ENCODE measurements around the gene RPA3.

Gene RPA3

GRCh38 chr7:7640221-7641128 is 77.9 kb downstream of the RPA3 start, which contains the start of gene UMAD1:
TSS of gene UMAD1 (plus strand) at chr7:7640752. CDS start at chr7:7673372, 32,620 bp downstream.
- H3K36me3 Mint-ChIP-seq (ENCODE audit: low read depth) = peaks cover 81% of the 10 kb centered on the region
- DNase-seq = peak; percentile 97

GRCh38 chr7:7639847-7640220 is 78.6 kb downstream of the RPA3 start:
- H3K9me3 Mint-ChIP-seq = no peaks in the 10 kb centered on the region
- peak overlapping the region; percentile 99 for H3K27ac Mint-ChIP-seq
- peaks cover 84% of the 10 kb centered on the region for H3K36me3 Mint-ChIP-seq (ENCODE audit: low read depth)
- H3K4me1 Mint-ChIP-seq (ENCODE audit: low read depth) = peaks cover 45% of the 10 kb centered on the region
- no peak for DNase-seq
- no peaks in the 10 kb centered on the region for H3K27me3 Mint-ChIP-seq
- peak overlapping the region; percentile 98 for H3K4me3 Mint-ChIP-seq

More at GRCh38 chr7:7640221-7641128, 77.9 kb downstream of the RPA3 start, which contains the start of gene UMAD1:
- no peaks in the 10 kb centered on the region for H3K9me3 Mint-ChIP-seq
- H3K4me1 Mint-ChIP-seq (ENCODE audit: low read depth) = peaks cover 50% of the 10 kb centered on the region
- H3K27me3 Mint-ChIP-seq = no peaks in the 10 kb centered on the region
- H3K27ac Mint-ChIP-seq = peak within 1 kb of the TSS; percentile 99
- H3K4me3 Mint-ChIP-seq = peak within 1 kb of the TSS; percentile 98

- DNase-seq = no peak
- Mint-ChIP-seq H3K4me1 (ENCODE audit: low read depth) (peaks cover 42% of the 10 kb centered on the region), H3K9me3 (no peaks in the 10 kb centered on the region), H3K36me3 (ENCODE audit: low read depth) (peaks cover 81% of the 10 kb centered on the region), H3K4me3 (peak overlapping the region; percentile 98), H3K27ac (peak overlapping the region; percentile 99), H3K27me3 (no peaks in the 10 kb centered on the region)
These were observed 79.0 kb downstream of the RPA3 start for GRCh38 chr7:7639421-7639820.

GRCh38 chr7:7630626-7631329 is 87.6 kb downstream of the RPA3 start:
- no peak overlapping the region for H3K27ac Mint-ChIP-seq
- peaks cover 19% of the 10 kb centered on the region for H3K36me3 Mint-ChIP-seq (ENCODE audit: low read depth)
- peaks cover 11% of the 10 kb centered on the region for H3K9me3 Mint-ChIP-seq
- H3K4me3 Mint-ChIP-seq = no peak overlapping the region
- no peaks in the 10 kb centered on the region for H3K27me3 Mint-ChIP-seq
- H3K4me1 Mint-ChIP-seq (ENCODE audit: low read depth) = peaks cover 10% of the 10 kb centered on the region
- no peak for DNase-seq

- H3K36me3 Mint-ChIP-seq (ENCODE audit: low read depth) = peaks cover 5% of the 10 kb centered on the region
- H3K9me3 Mint-ChIP-seq = peaks cover 13% of the 10 kb centered on the region
- peaks cover 10% of the 10 kb centered on the region for H3K4me1 Mint-ChIP-seq (ENCODE audit: low read depth)
- H3K4me3 Mint-ChIP-seq = no peak overlapping the region
- H3K27ac Mint-ChIP-seq = no peak overlapping the region
- no peak for DNase-seq
- no peaks in the 10 kb centered on the region for H3K27me3 Mint-ChIP-seq
These were observed 89.9 kb downstream of the RPA3 start for GRCh38 chr7:7628476-7628875.

GRCh38 chr7:7620644-7621210 is 97.7 kb downstream of the RPA3 start:
- DNase-seq = no peak
- Mint-ChIP-seq H3K4me3 (no peak overlapping the region), H3K9me3 (peaks cover 1% of the 10 kb centered on the region), H3K27me3 (no peaks in the 10 kb centered on the region), H3K36me3 (ENCODE audit: low read depth) (no peaks in the 10 kb centered on the region), H3K4me1 (ENCODE audit: low read depth) (peaks cover 5% of the 10 kb centered on the region), H3K27ac (no peak overlapping the region)

GRCh38 chr7:7620236-7620635 is 98.2 kb downstream of the RPA3 start:
- Mint-ChIP-seq H3K36me3 (ENCODE audit: low read depth) (no peaks in the 10 kb centered on the region), H3K27ac (no peak overlapping the region), H3K27me3 (no peaks in the 10 kb centered on the region), H3K4me3 (no peak overlapping the region), H3K4me1 (ENCODE audit: low read depth) (peaks cover 5% of the 10 kb centered on the region), H3K9me3 (no peaks in the 10 kb centered on the region)
- no peak for DNase-seq

GRCh38 chr7:7618410-7618809 is 100.0 kb downstream of the RPA3 start:
- Mint-ChIP-seq H3K27ac (no peak overlapping the region), H3K4me1 (ENCODE audit: low read depth) (peaks cover 5% of the 10 kb centered on the region), H3K9me3 (no peaks in the 10 kb centered on the region)

GRCh38 chr7:7617550-7617949 is 100.9 kb downstream of the RPA3 start:
- Mint-ChIP-seq H3K9me3 (no peaks in the 10 kb centered on the region), H3K4me1 (ENCODE audit: low read depth) (peaks cover 5% of the 10 kb centered on the region), H3K27ac (no peak overlapping the region), H3K36me3 (ENCODE audit: low read depth) (no peaks in the 10 kb centered on the region), H3K27me3 (no peaks in the 10 kb centered on the region), H3K4me3 (no peak overlapping the region)
- DNase-seq = no peak

More at GRCh38 chr7:7618410-7618809, 100.0 kb downstream of the RPA3 start:
- Mint-ChIP-seq H3K27me3 (no peaks in the 10 kb centered on the region), H3K36me3 (ENCODE audit: low read depth) (no peaks in the 10 kb centered on the region), H3K4me3 (no peak overlapping the region)
- DNase-seq = no peak

- no peaks in the 10 kb centered on the region for H3K9me3 Mint-ChIP-seq
These were observed 104.2 kb downstream of the RPA3 start for GRCh38 chr7:7614018-7614741.

GRCh38 chr7:7613210-7613609 is 105.2 kb downstream of the RPA3 start:
- peaks cover 11% of the 10 kb centered on the region for H3K4me1 Mint-ChIP-seq (ENCODE audit: low read depth)
- H3K27me3 Mint-ChIP-seq = no peaks in the 10 kb centered on the region
- no peaks in the 10 kb centered on the region for H3K9me3 Mint-ChIP-seq
- no peak for DNase-seq
- peaks cover 14% of the 10 kb centered on the region for H3K36me3 Mint-ChIP-seq (ENCODE audit: low read depth)
- H3K27ac Mint-ChIP-seq = no peak overlapping the region
- H3K4me3 Mint-ChIP-seq = no peak overlapping the region

More at GRCh38 chr7:7614018-7614741, 104.2 kb downstream of the RPA3 start:
- Mint-ChIP-seq H3K27ac (no peak overlapping the region), H3K4me1 (ENCODE audit: low read depth) (peaks cover 11% of the 10 kb centered on the region), H3K4me3 (no peak overlapping the region), H3K27me3 (no peaks in the 10 kb centered on the region), H3K36me3 (ENCODE audit: low read depth) (peaks cover 8% of the 10 kb centered on the region)
- DNase-seq = no peak

- Mint-ChIP-seq H3K27ac (no peak overlapping the region), H3K9me3 (no peaks in the 10 kb centered on the region), H3K27me3 (no peaks in the 10 kb centered on the region), H3K4me1 (ENCODE audit: low read depth) (peaks cover 9% of the 10 kb centered on the region), H3K36me3 (ENCODE audit: low read depth) (peaks cover 20% of the 10 kb centered on the region), H3K4me3 (no peak overlapping the region)
- DNase-seq = no peak
These were observed 105.9 kb downstream of the RPA3 start for GRCh38 chr7:7612519-7612918.

- H3K4me1 Mint-ChIP-seq (ENCODE audit: low read depth) = peaks cover 6% of the 10 kb centered on the region
- DNase-seq = no peak
- no peaks in the 10 kb centered on the region for H3K9me3 Mint-ChIP-seq
- H3K27me3 Mint-ChIP-seq = no peaks in the 10 kb centered on the region
- H3K4me3 Mint-ChIP-seq = no peak overlapping the region
- H3K27ac Mint-ChIP-seq = no peak overlapping the region
- peaks cover 42% of the 10 kb centered on the region for H3K36me3 Mint-ChIP-seq (ENCODE audit: low read depth)
These were observed 109.1 kb downstream of the RPA3 start for GRCh38 chr7:7609330-7609729.

GRCh38 chr7:7607010-7607409 is 111.4 kb downstream of the RPA3 start:
- no peak overlapping the region for H3K27ac Mint-ChIP-seq
- H3K4me1 Mint-ChIP-seq (ENCODE audit: low read depth) = peaks cover 6% of the 10 kb centered on the region
- peaks cover 42% of the 10 kb centered on the region for H3K36me3 Mint-ChIP-seq (ENCODE audit: low read depth)
- H3K9me3 Mint-ChIP-seq = no peaks in the 10 kb centered on the region
- no peak overlapping the region for H3K4me3 Mint-ChIP-seq
- no peak for DNase-seq
- H3K27me3 Mint-ChIP-seq = no peaks in the 10 kb centered on the region

Measured in activated T-cell treated with anti-CD3 and anti-CD28 coated beads, Interleukin-2, amount 50 U/mL, for 24 hours (primary cell).